OCI-LY7 (cell line): ENCODE measurements around the gene GFI1. TPM values are rescaled to one million over a fixed set of nuclear protein-coding genes. Genes with fewer than 3 reads are reported as not detected.
"Not testable (repeated sequence)": the region's sequence is repeated elsewhere in the genome, so short reads cannot be mapped to it uniquely, and the experiment has no call there.

ENCODE experiments used
- BruUV-seq: library from RNA; stranded (reverse); fragments of 400-500 nt; replicated peaks from 2 replicates; lab custom pipeline; 2021; lab: Mats Ljungman, UMichigan
- CTCF ChIA-PET: fragments of 300-600 bp; sonication (Branson Sonifier 250); formaldehyde crosslinking; loops from one replicate; lab custom pipeline; 2022; ENCODE audit warnings: antibody characterized with exemption; ENCODE audit not compliant: unreplicated experiment; lab: Charles Lee
- POLR2A ChIA-PET: fragments of 300-600 bp; sonication (Branson Sonifier 250); formaldehyde crosslinking; loops from one replicate; lab custom pipeline; 2022; ENCODE audit warnings: antibody characterized with exemption; lab: Charles Lee
- DNase-seq: peaks from one replicate; pipeline ENCODE4 v3.0.0-alpha.2; 2015; ENCODE audit warnings: low spot score
- H2AFZ ChIP-seq: fragments of 200-600 bp; sonication (generic), shearing (Covaris generic); 2 replicates; pipeline ENCODE4 v1.6.1; 2014; ENCODE audit warnings: mild to moderate bottlenecking, antibody characterized with exemption, low read length, moderate library complexity
- H3K27ac ChIP-seq: fragments of 200-600 bp; sonication (generic); 2 replicates; pipeline ENCODE4 v1.5.1; 2014; ENCODE audit warnings: mixed run types, low read depth, mild to moderate bottlenecking, moderate library complexity, low read length, inconsistent platforms; ENCODE audit not compliant: poor library complexity, severe bottlenecking
- H3K36me3 ChIP-seq: fragments of 200-600 bp; sonication (generic); 2 replicates; pipeline ENCODE4 v1.6.1; 2014; ENCODE audit warnings: mild to moderate bottlenecking, antibody characterized with exemption, low read length, moderate library complexity, mixed read lengths; ENCODE audit not compliant: insufficient read depth
- H3K4me1 ChIP-seq: fragments of 200-600 bp; sonication (generic); 2 replicates; pipeline ENCODE4 v1.5.1; 2014; ENCODE audit warnings: mild to moderate bottlenecking, low read length; ENCODE audit not compliant: insufficient read depth, poor library complexity, severe bottlenecking
- H3K4me2 ChIP-seq: fragments of 200-600 bp; sonication (generic); 2 replicates; pipeline ENCODE4 v1.6.1; 2014; ENCODE audit warnings: mild to moderate bottlenecking, low read length
- H3K4me3 ChIP-seq: fragments of 200-600 bp; sonication (generic); 2 replicates; pipeline ENCODE4 v1.5.1; 2014; ENCODE audit warnings: mild to moderate bottlenecking, low read depth, low read length; ENCODE audit not compliant: poor library complexity, severe bottlenecking
- H3K79me2 ChIP-seq: fragments of 200-600 bp; sonication (generic); 2 replicates; pipeline ENCODE4 v1.6.1; 2016; ENCODE audit warnings: low read depth, mild to moderate bottlenecking, low read length, moderate library complexity, mixed read lengths; ENCODE audit not compliant: insufficient read depth
- H3K9me2 ChIP-seq: fragments of 200-600 bp; sonication (generic); 2 replicates; pipeline ENCODE4 v1.6.1; 2016; ENCODE audit warnings: mild to moderate bottlenecking, low read length, mixed read lengths; ENCODE audit not compliant: insufficient read depth
- H3K9me3 ChIP-seq: fragments of 200-600 bp; sonication (generic); 2 replicates; pipeline ENCODE4 v1.6.1; 2014; ENCODE audit warnings: mild to moderate bottlenecking, mixed run types, low read length, mixed read lengths
- H4K20me1 ChIP-seq: fragments of 200-600 bp; sonication (generic); 2 replicates; pipeline ENCODE4 v1.6.1; 2014; ENCODE audit warnings: mild to moderate bottlenecking, antibody characterized with exemption, low read length, moderate library complexity, mixed read lengths; ENCODE audit not compliant: insufficient read depth
- EZH2phosphoT487 ChIP-seq: fragments of 200-600 bp; sonication (generic); IDR thresholded peaks from 2 replicates; pipeline ENCODE4 v1.6.1; 2018; ENCODE audit warnings: low read depth, borderline replicate concordance, mild to moderate bottlenecking, mixed run types, antibody characterized with exemption, low read length, moderate library complexity, mixed read lengths
- intact Hi-C: fragments of 100-400 bp; cut with micrococcal nuclease; formaldehyde crosslinking; loops from one replicate; pipeline ENCODE4 v1.10.0; 2022; ENCODE audit not compliant: unreplicated experiment
- total RNA-seq, 2 experiments: library from RNA; depleted of rRNA in 1 of 2; stranded (reverse); fragments of >200 nt in 1 of 2; shearing (Covaris generic) in 1 of 2; gene quantifications; 2 replicates each; pipeline ENCODE4 v1.2.3, GENCODE V29; 2014 to 2022
- TF ChIP-seq, protein P1 (sequence below): fragments of 200-600 bp; sonication (generic); conservative IDR thresholded peaks from 2 replicates; pipeline ENCODE4 v1.5.1; 2014; ENCODE audit warnings: mild to moderate bottlenecking, antibody characterized with exemption, low read length, moderate library complexity, mixed read lengths

GFI1 gene
- total RNA-seq, 2 experiments from 2014 or later: 0.30 to 0.50 TPM

GRCh38 chr1:92527670-92528069 is 40.9 kb upstream of the GFI1 start:
- Histone ChIP-seq H2AFZ (no peak overlapping the region), H3K9me2 (no peaks in the 10 kb centered on the region), H3K4me1 (no peaks in the 10 kb centered on the region), H3K4me3 (no peak overlapping the region), H3K79me2 (no peaks in the 10 kb centered on the region), H3K9me3 (no peaks in the 10 kb centered on the region), H4K20me1 (no peaks in the 10 kb centered on the region), H3K4me2 (no peak overlapping the region), H3K36me3 (no peaks in the 10 kb centered on the region), H3K27ac (no peak overlapping the region)
- no peak for DNase-seq
- CTCF ChIA-PET: no interaction called here
- BruUV-seq: no TSS peak
- POLR2A ChIA-PET: interaction anchor here (1.0 kb wide), 1 partner anchor 10 kb away, joined by 3 read pairs; no protein-coding TSS in a partner anchor
- TF ChIP-seq EZH2phosphoT487: no peak
- TF ChIP-seq, protein P1, sequence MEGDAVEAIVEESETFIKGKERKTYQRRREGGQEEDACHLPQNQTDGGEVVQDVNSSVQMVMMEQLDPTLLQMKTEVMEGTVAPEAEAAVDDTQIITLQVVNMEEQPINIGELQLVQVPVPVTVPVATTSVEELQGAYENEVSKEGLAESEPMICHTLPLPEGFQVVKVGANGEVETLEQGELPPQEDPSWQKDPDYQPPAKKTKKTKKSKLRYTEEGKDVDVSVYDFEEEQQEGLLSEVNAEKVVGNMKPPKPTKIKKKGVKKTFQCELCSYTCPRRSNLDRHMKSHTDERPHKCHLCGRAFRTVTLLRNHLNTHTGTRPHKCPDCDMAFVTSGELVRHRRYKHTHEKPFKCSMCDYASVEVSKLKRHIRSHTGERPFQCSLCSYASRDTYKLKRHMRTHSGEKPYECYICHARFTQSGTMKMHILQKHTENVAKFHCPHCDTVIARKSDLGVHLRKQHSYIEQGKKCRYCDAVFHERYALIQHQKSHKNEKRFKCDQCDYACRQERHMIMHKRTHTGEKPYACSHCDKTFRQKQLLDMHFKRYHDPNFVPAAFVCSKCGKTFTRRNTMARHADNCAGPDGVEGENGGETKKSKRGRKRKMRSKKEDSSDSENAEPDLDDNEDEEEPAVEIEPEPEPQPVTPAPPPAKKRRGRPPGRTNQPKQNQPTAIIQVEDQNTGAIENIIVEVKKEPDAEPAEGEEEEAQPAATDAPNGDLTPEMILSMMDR: no peak
- intact Hi-C loops: no loop called here

GRCh38 chr1:92524944-92525590 is 38.3 kb upstream of the GFI1 start:
- H3K4me3 ChIP-seq, DNase-seq, H3K27ac ChIP-seq, H2AFZ ChIP-seq, H3K4me2 ChIP-seq, H3K79me2 ChIP-seq, intact Hi-C loops, H3K36me3 ChIP-seq, H3K9me3 ChIP-seq, H3K4me1 ChIP-seq, BruUV-seq, H4K20me1 ChIP-seq, CTCF ChIA-PET, H3K9me2 ChIP-seq: not testable (repeated sequence)
- POLR2A ChIA-PET: interaction anchor here (0.6 to 1.2 kb wide), 3 partner anchors 9 to 122 kb away, joined by 3 to 4 read pairs (median 3); no protein-coding TSS in a partner anchor

- Histone ChIP-seq H3K9me2 (no peaks in the 10 kb centered on the region), H3K9me3 (no peaks in the 10 kb centered on the region), H3K4me3 (no peak overlapping the region), H3K27ac (no peak overlapping the region), H3K4me1 (no peaks in the 10 kb centered on the region), H2AFZ (no peak overlapping the region), H3K36me3 (no peaks in the 10 kb centered on the region), H4K20me1 (no peaks in the 10 kb centered on the region), H3K4me2 (no peak overlapping the region), H3K79me2 (no peaks in the 10 kb centered on the region)
- intact Hi-C loops: no loop called here
- no TSS peak for BruUV-seq
- no peak for DNase-seq
- CTCF ChIA-PET: no interaction called here
- POLR2A ChIA-PET: no interaction called here
- no peak for TF ChIP-seq EZH2phosphoT487
- TF ChIP-seq, protein P1: no peak
Observed at GRCh38 chr1:92519043-92519442, 32.3 kb upstream of the GFI1 start.
